Neural progenitor cell (in vitro differentiated cells): ENCODE measurements around the gene FAM163A. TPM values are rescaled to one million over a fixed set of nuclear protein-coding genes. Genes with fewer than 3 reads are reported as not detected.
"Not testable (repeated sequence)": the region's sequence is repeated elsewhere in the genome, so short reads cannot be mapped to it uniquely, and the experiment has no call there.

Experiments used
- DNase-seq: peaks from one replicate; pipeline ENCODE4 v3.0.0-alpha.2; 2016; ENCODE audit warnings: low spot score
- H2AFZ ChIP-seq: fragments of 200-600 bp; sonication (generic); replicated peaks from 2 replicates; pipeline ENCODE4 v1.6.1; 2016; ENCODE audit warnings: antibody characterized with exemption
- H3F3A ChIP-seq: fragments of 200-600 bp; sonication (generic); 2 replicates; pipeline ENCODE4 v1.6.1; 2016; ENCODE audit warnings: antibody characterized with exemption, low read depth
- H3K27ac ChIP-seq: fragments of 200-600 bp; sonication (generic); 2 replicates; pipeline ENCODE4 v1.5.1; 2016; ENCODE audit warnings: mild to moderate bottlenecking
- H3K27me3 ChIP-seq: fragments of 200-600 bp; sonication (generic); 2 replicates; pipeline ENCODE4 v1.6.1; 2016; ENCODE audit warnings: mild to moderate bottlenecking, moderate library complexity
- H3K36me3 ChIP-seq: fragments of 200-600 bp; sonication (generic); 2 replicates; pipeline ENCODE4 v1.5.1; 2016
- H3K4me1 ChIP-seq: fragments of 200-600 bp; sonication (generic); 2 replicates; pipeline ENCODE4 v1.6.1; 2016; ENCODE audit warnings: mixed run types
- H3K4me2 ChIP-seq: fragments of 200-600 bp; sonication (generic); 2 replicates; pipeline ENCODE4 v1.6.1; 2016
- H3K4me3 ChIP-seq: fragments of 200-600 bp; sonication (generic); 2 replicates; pipeline ENCODE4 v1.5.1; 2016
- H3K79me2 ChIP-seq: fragments of 200-600 bp; sonication (generic); 2 replicates; pipeline ENCODE4 v1.6.1; 2016; ENCODE audit warnings: low read depth
- H3K9ac ChIP-seq: fragments of 200-600 bp; sonication (generic); 2 replicates; pipeline ENCODE4 v1.6.1; 2016
- H3K9me3 ChIP-seq: fragments of 200-600 bp; sonication (generic); 2 replicates; pipeline ENCODE4 v1.5.1; 2016; ENCODE audit warnings: low read depth
- H4K20me1 ChIP-seq: fragments of 200-600 bp; sonication (generic); 2 replicates; pipeline ENCODE4 v1.6.1; 2016; ENCODE audit warnings: low read depth
- H3K27ac Mint-ChIP-seq: 3 replicates; pipeline ENCODE4 v1.8.0; 2021; ENCODE audit warnings: mixed read lengths
- H3K27me3 Mint-ChIP-seq: 2 replicates; pipeline ENCODE4 v1.8.0; 2022; ENCODE audit warnings: low read depth, mild to moderate bottlenecking, inconsistent platforms, moderate library complexity, mixed read lengths; ENCODE audit not compliant: insufficient read depth
- H3K36me3 Mint-ChIP-seq: 3 replicates; pipeline ENCODE4 v1.8.0; 2021; ENCODE audit warnings: mixed read lengths
- H3K4me1 Mint-ChIP-seq: 3 replicates; pipeline ENCODE4 v1.8.0; 2021; ENCODE audit warnings: mixed read lengths
- H3K4me3 Mint-ChIP-seq: 3 replicates; pipeline ENCODE4 v1.8.0; 2021; ENCODE audit warnings: mild to moderate bottlenecking, moderate library complexity, mixed read lengths
- H3K9me3 Mint-ChIP-seq: 3 replicates; pipeline ENCODE4 v1.8.0; 2020; ENCODE audit warnings: mixed read lengths
- CTCF ChIP-seq: fragments of 200-600 bp; sonication (generic); IDR thresholded peaks from 2 replicates; pipeline ENCODE4 v1.5.1; 2017; ENCODE audit warnings: antibody characterized with exemption, mild to moderate bottlenecking
- EZH2 ChIP-seq: fragments of 200-600 bp; sonication (generic); IDR thresholded peaks from 2 replicates; pipeline ENCODE4 v1.6.1; 2017; ENCODE audit warnings: antibody characterized with exemption, mild to moderate bottlenecking, moderate library complexity
- EZH2phosphoT487 ChIP-seq: fragments of 200-600 bp; sonication (generic); IDR thresholded peaks from 2 replicates; pipeline ENCODE4 v1.6.1; 2017; ENCODE audit warnings: antibody characterized with exemption
- total RNA-seq: library from RNA; depleted of rRNA; stranded (reverse); fragments of >200 nt; gene quantifications from 2 replicates; pipeline ENCODE4 v1.2.3, GENCODE V29; 2015; ENCODE audit warnings: low replicate concordance

Gene FAM163A
- total RNA-seq, 1 donor from 2014 or later = 0.11 TPM

- H3K36me3 ChIP-seq = no peaks in the 10 kb centered on the region
- H3K27me3 Mint-ChIP-seq = peaks cover 4% of the 10 kb centered on the region
- no peaks in the 10 kb centered on the region for H3K4me1 Mint-ChIP-seq
- H4K20me1 ChIP-seq = no peaks in the 10 kb centered on the region
- no peak overlapping the region for H3K4me3 Mint-ChIP-seq
- no peaks in the 10 kb centered on the region for H3K27me3 ChIP-seq
- no peaks in the 10 kb centered on the region for H3K36me3 Mint-ChIP-seq
- H3K9me3 ChIP-seq = no peaks in the 10 kb centered on the region
- DNase-seq = no peak
- no peak overlapping the region for H3K27ac Mint-ChIP-seq
- no peak overlapping the region for H3K27ac ChIP-seq
- H3K4me2 ChIP-seq = no peak overlapping the region
- H3K79me2 ChIP-seq = no peaks in the 10 kb centered on the region
- H2AFZ ChIP-seq = no peak overlapping the region
- no peaks in the 10 kb centered on the region for H3K9me3 Mint-ChIP-seq
- H3K4me3 ChIP-seq = no peak overlapping the region
- H3F3A ChIP-seq = no peaks in the 10 kb centered on the region
- no peak for TF ChIP-seq EZH2
- TF ChIP-seq CTCF = no peak
- TF ChIP-seq EZH2phosphoT487 = no peak
- H3K4me1 ChIP-seq = no peaks in the 10 kb centered on the region
- no peak overlapping the region for H3K9ac ChIP-seq
These were observed 60.8 kb downstream of the FAM163A start for GRCh38 chr1:179803918-179804317.

- H3K4me1 ChIP-seq, H3K4me3 Mint-ChIP-seq, H3K4me1 Mint-ChIP-seq, H2AFZ ChIP-seq, H3F3A ChIP-seq, H4K20me1 ChIP-seq, H3K27me3 ChIP-seq, H3K36me3 Mint-ChIP-seq, H3K4me2 ChIP-seq, H3K4me3 ChIP-seq, H3K9ac ChIP-seq, H3K27ac Mint-ChIP-seq, H3K27me3 Mint-ChIP-seq, H3K9me3 Mint-ChIP-seq, DNase-seq, H3K36me3 ChIP-seq, H3K27ac ChIP-seq, H3K9me3 ChIP-seq, H3K79me2 ChIP-seq: not testable (repeated sequence)
These were observed 61.3 kb downstream of the FAM163A start for GRCh38 chr1:179804417-179804816.

- H3K4me1 Mint-ChIP-seq = peaks cover 11% of the 10 kb centered on the region
These were observed 62.5 kb downstream of the FAM163A start for GRCh38 chr1:179805291-179806195.

More at GRCh38 chr1:179805291-179806195, 62.5 kb downstream of the FAM163A start:
- DNase-seq = no peak
- H3K27ac ChIP-seq = no peak overlapping the region
- TF ChIP-seq CTCF (no peak), EZH2 (no peak), EZH2phosphoT487 (no peak)
- H3K4me3 Mint-ChIP-seq = no peak overlapping the region
- no peak overlapping the region for H2AFZ ChIP-seq
- H3K79me2 ChIP-seq = no peaks in the 10 kb centered on the region
- no peak overlapping the region for H3K27ac Mint-ChIP-seq
- H3K9me3 ChIP-seq = no peaks in the 10 kb centered on the region
- no peak overlapping the region for H3K4me2 ChIP-seq
- H3K4me3 ChIP-seq = no peak overlapping the region
- H3K36me3 ChIP-seq = no peaks in the 10 kb centered on the region
- no peaks in the 10 kb centered on the region for H4K20me1 ChIP-seq
- peaks cover 2% of the 10 kb centered on the region for H3K27me3 Mint-ChIP-seq
- H3K4me1 ChIP-seq = no peaks in the 10 kb centered on the region
- H3F3A ChIP-seq = no peaks in the 10 kb centered on the region
- no peaks in the 10 kb centered on the region for H3K27me3 ChIP-seq
- H3K36me3 Mint-ChIP-seq = no peaks in the 10 kb centered on the region
- H3K9me3 Mint-ChIP-seq = no peaks in the 10 kb centered on the region
- H3K9ac ChIP-seq = no peak overlapping the region
